T-helper 2 cell treated with Interferon-gamma antibody and Interleukin-4, amounts not matched to agents 5 μg/mL and 100 μg/mL, for 36 hours (primary cell): Measurements from ENCODE around the gene CAMK2D.

ENCODE experiments used
- DNase-seq: peaks from one replicate; pipeline ENCODE4 v3.0.0; 2021; ENCODE audit warnings: low spot score
- H3K27ac Mint-ChIP-seq: one replicate; pipeline ENCODE4 v1.8.0; 2021; ENCODE audit warnings: mild to moderate bottlenecking, mixed read lengths
- H3K27me3 Mint-ChIP-seq: one replicate; pipeline ENCODE4 v1.8.0; 2021; ENCODE audit warnings: low read depth, mixed read lengths
- H3K36me3 Mint-ChIP-seq: one replicate; pipeline ENCODE4 v1.8.0; 2021; ENCODE audit warnings: low read depth, mixed read lengths
- H3K4me1 Mint-ChIP-seq: one replicate; pipeline ENCODE4 v1.8.0; 2021; ENCODE audit warnings: low read depth, mixed read lengths
- H3K4me3 Mint-ChIP-seq: one replicate; pipeline ENCODE4 v1.8.0; 2022; ENCODE audit warnings: mild to moderate bottlenecking, moderate library complexity, mixed read lengths
- H3K9me3 Mint-ChIP-seq: one replicate; pipeline ENCODE4 v1.8.0; 2021; ENCODE audit warnings: mixed read lengths

The CAMK2D gene

GRCh38 chr4:113496698-113497097 lies 264.8 kb downstream of the CAMK2D start:
- no peak overlapping the region for H3K4me3 Mint-ChIP-seq
- peaks cover 11% of the 10 kb centered on the region for H3K9me3 Mint-ChIP-seq
- H3K36me3 Mint-ChIP-seq, result peaks cover 39% of the 10 kb centered on the region
- no peak for DNase-seq
- H3K4me1 Mint-ChIP-seq, result no peaks in the 10 kb centered on the region
- H3K27me3 Mint-ChIP-seq, result no peaks in the 10 kb centered on the region
- H3K27ac Mint-ChIP-seq, result no peak overlapping the region

- Mint-ChIP-seq H3K27ac (no peak overlapping the region), H3K9me3 (peaks cover 11% of the 10 kb centered on the region), H3K4me1 (no peaks in the 10 kb centered on the region), H3K36me3 (peaks cover 39% of the 10 kb centered on the region), H3K4me3 (no peak overlapping the region), H3K27me3 (no peaks in the 10 kb centered on the region)
- no peak for DNase-seq
Measured at GRCh38 chr4:113495790-113496189, 265.7 kb downstream of the CAMK2D start.

GRCh38 chr4:113483131-113483530 lies 278.4 kb downstream of the CAMK2D start:
- Mint-ChIP-seq H3K4me1 (no peaks in the 10 kb centered on the region), H3K27ac (no peak overlapping the region), H3K4me3 (no peak overlapping the region), H3K9me3 (no peaks in the 10 kb centered on the region), H3K36me3 (peaks cover 23% of the 10 kb centered on the region), H3K27me3 (no peaks in the 10 kb centered on the region)
- DNase-seq, result no peak

GRCh38 chr4:113482325-113482724 lies 279.2 kb downstream of the CAMK2D start:
- no peaks in the 10 kb centered on the region for H3K9me3 Mint-ChIP-seq
- H3K27me3 Mint-ChIP-seq, result no peaks in the 10 kb centered on the region
- H3K27ac Mint-ChIP-seq, result no peak overlapping the region
- H3K4me3 Mint-ChIP-seq, result no peak overlapping the region
- no peak for DNase-seq
- peaks cover 29% of the 10 kb centered on the region for H3K36me3 Mint-ChIP-seq
- H3K4me1 Mint-ChIP-seq, result no peaks in the 10 kb centered on the region

- Mint-ChIP-seq H3K4me1 (peaks cover under 1% of the 10 kb centered on the region), H3K9me3 (peaks cover 3% of the 10 kb centered on the region), H3K36me3 (peaks cover 32% of the 10 kb centered on the region), H3K27me3 (no peaks in the 10 kb centered on the region), H3K4me3 (no peak overlapping the region), H3K27ac (no peak overlapping the region)
- DNase-seq, result no peak
Measured at GRCh38 chr4:113481820-113482219, 279.7 kb downstream of the CAMK2D start.

GRCh38 chr4:113480109-113480508 lies 281.4 kb downstream of the CAMK2D start:
- no peak overlapping the region for H3K4me3 Mint-ChIP-seq

GRCh38 chr4:113478032-113478431 lies 283.5 kb downstream of the CAMK2D start:
- Mint-ChIP-seq H3K27me3 (no peaks in the 10 kb centered on the region), H3K9me3 (peaks cover 14% of the 10 kb centered on the region), H3K36me3 (peaks cover 43% of the 10 kb centered on the region), H3K4me3 (no peak overlapping the region), H3K27ac (no peak overlapping the region), H3K4me1 (peaks cover 4% of the 10 kb centered on the region)
- no peak for DNase-seq

More at GRCh38 chr4:113480109-113480508, 281.4 kb downstream of the CAMK2D start:
- H3K27me3 Mint-ChIP-seq, result no peaks in the 10 kb centered on the region
- no peak overlapping the region for H3K27ac Mint-ChIP-seq
- H3K4me1 Mint-ChIP-seq, result peaks cover 4% of the 10 kb centered on the region
- no peak for DNase-seq
- peaks cover 45% of the 10 kb centered on the region for H3K36me3 Mint-ChIP-seq
- H3K9me3 Mint-ChIP-seq, result peaks cover 14% of the 10 kb centered on the region

GRCh38 chr4:113476800-113477199 lies 284.7 kb downstream of the CAMK2D start:
- Mint-ChIP-seq H3K9me3 (peaks cover 14% of the 10 kb centered on the region), H3K4me3 (no peak overlapping the region), H3K36me3 (peaks cover 38% of the 10 kb centered on the region), H3K27me3 (no peaks in the 10 kb centered on the region), H3K4me1 (peaks cover 4% of the 10 kb centered on the region), H3K27ac (no peak overlapping the region)
- peak; percentile 11 for DNase-seq

GRCh38 chr4:113474017-113474416 lies 287.5 kb downstream of the CAMK2D start:
- peaks cover 34% of the 10 kb centered on the region for H3K36me3 Mint-ChIP-seq
- H3K27ac Mint-ChIP-seq, result no peak overlapping the region
- H3K27me3 Mint-ChIP-seq, result no peaks in the 10 kb centered on the region
- peak; percentile 23 for DNase-seq
- peaks cover 10% of the 10 kb centered on the region for H3K4me1 Mint-ChIP-seq
- peaks cover 14% of the 10 kb centered on the region for H3K9me3 Mint-ChIP-seq
- no peak overlapping the region for H3K4me3 Mint-ChIP-seq

GRCh38 chr4:113472864-113473263 lies 288.7 kb downstream of the CAMK2D start:
- Mint-ChIP-seq H3K4me1 (peaks cover 17% of the 10 kb centered on the region), H3K27ac (no peak overlapping the region), H3K9me3 (peaks cover 14% of the 10 kb centered on the region), H3K36me3 (peaks cover 28% of the 10 kb centered on the region), H3K27me3 (no peaks in the 10 kb centered on the region), H3K4me3 (no peak overlapping the region)
- no peak for DNase-seq

- H3K27ac Mint-ChIP-seq, result no peak overlapping the region
- H3K9me3 Mint-ChIP-seq, result peaks cover 5% of the 10 kb centered on the region
- H3K36me3 Mint-ChIP-seq, result peaks cover 17% of the 10 kb centered on the region
- no peaks in the 10 kb centered on the region for H3K27me3 Mint-ChIP-seq
- H3K4me3 Mint-ChIP-seq, result no peak overlapping the region
- H3K4me1 Mint-ChIP-seq, result peaks cover 12% of the 10 kb centered on the region
- no peak for DNase-seq
Measured at GRCh38 chr4:113471146-113471860, 290.2 kb downstream of the CAMK2D start.

GRCh38 chr4:113469926-113470325 lies 291.6 kb downstream of the CAMK2D start:
- H3K4me1 Mint-ChIP-seq, result peaks cover 12% of the 10 kb centered on the region

GRCh38 chr4:113469023-113469390 lies 292.5 kb downstream of the CAMK2D start:
- H3K4me1 Mint-ChIP-seq, result peaks cover 12% of the 10 kb centered on the region
- no peaks in the 10 kb centered on the region for H3K27me3 Mint-ChIP-seq
- no peaks in the 10 kb centered on the region for H3K9me3 Mint-ChIP-seq
- H3K36me3 Mint-ChIP-seq, result peaks cover 22% of the 10 kb centered on the region
- no peak overlapping the region for H3K27ac Mint-ChIP-seq
- H3K4me3 Mint-ChIP-seq, result no peak overlapping the region
- no peak for DNase-seq

More at GRCh38 chr4:113469926-113470325, 291.6 kb downstream of the CAMK2D start:
- peaks cover 14% of the 10 kb centered on the region for H3K36me3 Mint-ChIP-seq
- H3K9me3 Mint-ChIP-seq, result no peaks in the 10 kb centered on the region
- H3K27me3 Mint-ChIP-seq, result no peaks in the 10 kb centered on the region
- H3K27ac Mint-ChIP-seq, result no peak overlapping the region
- DNase-seq, result no peak
- no peak overlapping the region for H3K4me3 Mint-ChIP-seq

GRCh38 chr4:113468165-113469022 lies 293.1 kb downstream of the CAMK2D start:
- peaks cover 24% of the 10 kb centered on the region for H3K36me3 Mint-ChIP-seq
- peak; percentile 51 for DNase-seq
- H3K27me3 Mint-ChIP-seq, result no peaks in the 10 kb centered on the region
- no peak overlapping the region for H3K4me3 Mint-ChIP-seq
- H3K4me1 Mint-ChIP-seq, result peaks cover 12% of the 10 kb centered on the region
- no peaks in the 10 kb centered on the region for H3K9me3 Mint-ChIP-seq
- no peak overlapping the region for H3K27ac Mint-ChIP-seq
